TTC549 (cell line): ENCODE results near the gene MAP7D2.
"Not testable (repeated sequence)": the region's sequence is repeated elsewhere in the genome, so short reads cannot be mapped to it uniquely, and the experiment has no call there.

Experiments
- FAIRE-seq: peaks from 2 replicates; lab custom pipeline; 2012; peaks lifted over from hg19 to GRCh38; lab: Jason Lieb, UNC

MAP7D2 gene

DNA sequence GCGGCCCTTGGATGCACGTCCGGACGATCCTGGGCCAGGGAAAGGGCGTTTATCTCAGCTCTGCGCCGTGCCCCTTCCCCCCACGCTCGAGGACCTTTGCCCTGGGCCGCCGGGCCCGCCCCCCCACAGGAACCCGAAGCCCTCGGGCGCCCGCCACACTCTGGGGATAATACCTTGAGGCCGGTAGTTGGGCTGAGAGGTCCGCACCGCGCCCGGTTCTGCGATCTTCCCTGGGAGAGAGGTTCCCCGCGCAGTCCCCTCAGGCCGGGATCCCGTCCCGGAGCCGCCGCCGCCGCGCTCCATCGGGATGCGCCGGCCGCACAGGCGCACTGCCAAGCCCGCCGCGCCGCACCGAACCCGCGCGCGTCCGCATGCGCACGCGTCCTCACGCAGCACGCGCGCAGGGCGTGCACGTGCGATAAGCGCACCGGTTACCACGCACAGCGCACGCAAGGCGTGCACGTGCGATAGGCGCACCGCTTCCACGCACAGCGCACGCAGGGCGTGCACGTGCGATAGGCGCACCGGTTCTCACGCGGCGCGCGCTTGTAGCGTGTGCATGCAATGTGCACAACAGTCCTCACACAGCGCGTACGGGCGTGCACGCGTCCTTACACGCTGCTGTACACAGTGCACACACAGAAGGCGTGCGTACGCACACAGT is at the start of gene MAP7D2:
MAP7D2 (minus strand) TSS at position 331 of the 664 bp plus-strand sequence; CDS start at position 303, 28 bp downstream.
- no peak for FAIRE-seq

DNA sequence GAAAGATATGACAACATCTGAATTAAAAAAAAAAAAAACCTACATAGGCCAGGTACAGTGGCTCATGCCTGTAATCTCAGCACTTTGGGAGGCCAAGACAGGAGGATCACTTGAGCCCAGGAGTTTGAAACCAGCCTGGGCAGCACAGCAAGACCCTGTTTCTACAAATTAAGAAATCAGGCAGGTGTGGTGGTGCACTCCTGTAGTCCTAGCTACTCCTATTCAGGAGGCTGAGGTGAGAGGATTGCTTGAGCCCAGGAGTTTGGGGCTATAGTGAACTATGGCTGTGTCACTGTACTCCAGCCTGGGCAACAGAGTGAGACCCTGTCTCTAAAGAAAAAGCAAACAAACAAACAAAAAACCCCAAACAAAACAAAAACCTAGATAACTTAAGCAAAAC is 45.8 kb upstream of the MAP7D2 start:
- not testable (repeated sequence) for FAIRE-seq

DNA sequence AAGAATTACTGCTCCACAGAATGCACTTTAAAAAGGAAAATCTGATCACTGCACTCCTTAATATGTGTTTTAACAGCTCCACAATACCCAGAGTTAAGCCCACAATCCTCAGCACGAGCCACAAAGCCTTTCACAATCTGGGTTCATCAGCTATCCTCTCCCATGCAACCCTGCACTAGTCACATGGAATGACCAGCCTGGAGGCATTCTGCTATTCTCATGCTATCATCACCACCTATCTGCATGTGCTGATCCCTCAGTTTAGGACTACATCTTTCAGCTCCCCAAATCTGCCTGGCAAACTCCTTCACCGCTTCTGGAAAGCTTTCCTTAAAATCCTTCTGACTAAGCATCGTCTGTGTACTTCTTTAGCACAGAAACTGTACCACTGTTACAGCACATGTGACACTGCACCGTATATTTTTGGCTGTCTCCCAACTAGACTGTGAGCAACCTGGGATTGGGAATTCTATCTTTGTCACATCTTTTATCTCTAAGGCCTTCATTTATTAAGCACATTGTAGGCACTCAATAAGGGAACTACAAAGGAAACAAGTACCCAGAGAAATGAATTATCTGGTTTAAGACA is 43.2 kb upstream of the MAP7D2 start:
- FAIRE-seq, result no peak

DNA sequence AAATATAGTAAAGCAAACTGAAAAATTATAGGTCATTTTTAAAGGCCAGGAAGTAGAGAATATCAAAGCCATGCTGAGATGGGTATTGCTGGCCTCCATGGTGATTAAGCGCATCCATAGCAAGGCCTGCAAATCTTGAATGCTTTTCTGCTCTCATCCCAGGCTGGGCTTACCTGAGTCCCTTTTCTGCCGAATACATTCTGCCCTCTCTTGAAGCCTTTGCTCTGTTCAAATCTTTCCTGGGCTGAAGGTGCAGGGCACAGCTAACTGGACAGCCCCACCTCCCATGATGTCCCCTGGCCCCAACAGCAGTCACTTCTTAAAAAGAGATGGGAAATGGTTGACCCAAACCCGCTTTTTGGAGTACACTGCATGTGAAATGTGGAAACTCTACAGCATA is 35.0 kb upstream of the MAP7D2 start:
- FAIRE-seq, result no peak

DNA sequence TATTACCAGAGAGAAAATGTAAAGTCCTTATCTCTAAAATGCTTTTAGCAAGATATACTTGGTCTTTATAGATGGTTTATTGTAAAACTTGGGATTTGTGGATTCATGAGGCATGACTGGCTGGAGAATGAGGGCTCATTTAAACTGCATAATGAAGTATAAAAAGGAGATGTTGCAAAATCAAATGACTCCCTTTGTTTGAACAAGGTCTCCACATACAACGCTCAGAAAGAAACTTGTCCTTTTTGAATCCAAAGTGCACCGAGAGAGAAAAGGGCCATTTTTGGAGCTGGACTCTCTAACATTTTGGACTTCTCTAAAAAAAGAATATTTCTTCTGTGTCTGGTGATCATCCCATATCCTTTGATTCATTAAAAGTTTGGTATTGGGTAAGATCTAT is 32.6 kb upstream of the MAP7D2 start:
- no peak for FAIRE-seq

DNA sequence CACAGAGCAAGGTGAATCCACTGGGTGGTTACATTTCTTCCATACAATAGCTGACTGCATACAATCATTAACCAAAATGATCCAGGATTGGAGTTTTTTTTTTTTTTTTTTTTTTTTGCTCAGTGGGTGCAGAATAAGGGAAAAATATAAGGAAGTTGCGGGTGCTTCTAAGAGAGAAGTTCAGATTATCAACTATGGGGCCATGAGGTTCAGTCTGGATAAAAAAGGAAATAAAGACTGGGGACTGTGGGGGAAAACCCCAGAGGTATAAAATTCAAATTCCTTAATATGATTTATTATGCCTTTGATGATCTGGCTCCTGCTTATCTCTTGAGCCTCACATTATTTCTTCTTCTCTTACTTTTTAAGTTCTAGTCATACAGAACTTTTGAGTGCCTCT is 30.9 kb upstream of the MAP7D2 start:
- no peak for FAIRE-seq

DNA sequence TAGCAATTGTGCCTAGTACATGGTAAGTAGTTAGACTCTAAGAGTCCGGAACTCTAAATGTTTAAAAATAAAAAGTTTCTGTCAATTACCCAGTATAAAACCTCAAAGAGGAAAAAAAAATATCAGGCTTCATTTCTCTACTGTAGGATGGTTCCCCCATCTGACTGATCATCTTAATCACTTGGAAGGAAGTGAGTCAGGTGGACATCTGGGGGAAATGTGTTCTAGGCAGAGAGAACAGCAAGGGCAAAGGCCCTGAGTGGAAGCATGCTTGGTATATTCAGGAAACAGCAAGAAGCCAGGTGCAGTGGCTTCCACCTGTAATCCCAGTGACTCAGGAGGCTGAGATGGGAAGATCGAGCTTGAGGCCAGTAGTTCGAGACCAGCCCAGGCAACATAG is 27.8 kb upstream of the MAP7D2 start:
- no peak for FAIRE-seq

DNA sequence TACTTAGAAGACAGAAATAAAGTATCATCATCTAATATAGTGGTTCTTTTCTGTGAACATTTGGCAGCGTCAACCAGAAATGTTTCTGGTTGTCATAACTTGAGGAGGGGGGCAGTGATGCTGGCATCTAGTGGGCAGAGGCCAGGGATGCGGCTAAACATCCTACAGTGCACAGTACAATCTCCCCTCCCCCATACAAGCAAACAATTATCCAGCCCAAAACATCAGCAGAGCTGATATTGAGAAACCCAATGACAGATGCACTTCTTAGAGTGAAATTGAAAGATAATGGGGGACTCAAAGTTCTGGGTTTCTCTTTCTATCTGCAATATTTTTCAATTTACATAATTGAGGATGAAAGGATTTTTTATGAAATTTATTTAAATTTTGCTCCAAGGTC is 26.9 kb upstream of the MAP7D2 start:
- FAIRE-seq, result no peak

DNA sequence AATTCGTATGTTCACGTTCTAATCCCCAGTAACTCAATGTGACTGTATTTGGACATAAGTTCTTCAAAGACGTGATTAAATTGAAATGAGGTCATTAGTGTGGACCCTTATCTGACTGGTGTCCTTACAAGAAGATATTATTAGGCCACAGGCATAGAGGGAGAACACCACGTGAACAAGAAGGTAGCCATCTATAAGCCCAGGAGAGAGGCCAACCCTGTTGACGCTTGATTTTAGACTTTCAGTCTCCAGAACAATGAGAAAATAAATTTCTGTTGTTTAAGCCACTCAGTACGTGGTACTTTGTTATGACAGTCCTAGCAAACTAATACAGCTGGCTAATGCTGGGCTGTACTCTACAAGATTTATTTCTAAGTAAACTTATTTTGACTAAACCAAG is 26.4 kb upstream of the MAP7D2 start:
- FAIRE-seq, result no peak

DNA sequence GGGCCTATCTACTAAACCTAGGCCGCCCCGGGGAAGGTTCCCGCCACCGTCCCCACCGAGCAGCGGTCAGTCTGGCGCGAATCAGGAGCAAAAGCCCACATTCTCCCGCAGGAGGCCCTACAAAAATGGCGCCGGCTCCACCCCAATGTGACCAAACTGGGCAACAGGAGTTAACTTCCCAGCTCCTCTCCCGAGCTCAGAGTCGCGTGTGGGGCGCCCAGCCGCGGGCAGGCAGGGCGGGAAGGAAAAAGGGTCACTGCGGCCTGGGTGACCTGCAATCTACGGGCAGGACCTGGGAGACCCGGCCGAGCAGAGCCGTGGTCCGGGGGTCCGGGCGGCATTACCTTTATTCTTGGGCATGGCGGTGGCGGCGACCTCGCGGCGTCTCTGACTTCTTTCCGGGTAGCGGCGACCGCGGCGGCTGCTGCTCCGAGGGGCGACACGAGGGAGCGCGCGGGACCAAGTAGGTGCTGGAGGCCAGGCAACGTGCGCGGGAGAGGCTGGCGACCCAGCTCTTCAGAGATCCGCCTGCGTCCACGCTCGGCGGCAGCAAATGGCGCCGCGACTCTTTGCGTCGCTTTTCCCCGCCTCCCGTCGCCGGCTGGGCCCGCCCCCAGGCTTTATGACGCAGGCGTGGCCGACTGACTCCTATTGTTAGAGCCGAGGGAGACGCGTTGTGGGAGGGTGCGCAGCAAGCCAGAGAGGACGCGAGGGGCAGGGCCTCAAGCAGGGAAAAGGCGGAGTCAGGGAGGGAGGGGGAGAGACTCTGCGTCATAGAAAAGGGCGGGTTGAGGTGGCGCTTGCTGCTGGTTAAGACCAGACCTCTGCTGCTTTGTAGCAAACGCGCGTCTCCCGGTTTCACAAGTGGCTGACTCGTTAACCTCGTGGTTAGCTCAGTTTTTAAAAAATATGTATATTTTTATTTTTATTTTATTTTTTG is 24.8 kb upstream of the MAP7D2 start, which contains the start of gene EIF1AX:
EIF1AX (minus strand) TSS at position 558 of the 940 bp plus-strand sequence; CDS start at position 360, 198 bp downstream.
- FAIRE-seq, result peak; percentile 95

DNA sequence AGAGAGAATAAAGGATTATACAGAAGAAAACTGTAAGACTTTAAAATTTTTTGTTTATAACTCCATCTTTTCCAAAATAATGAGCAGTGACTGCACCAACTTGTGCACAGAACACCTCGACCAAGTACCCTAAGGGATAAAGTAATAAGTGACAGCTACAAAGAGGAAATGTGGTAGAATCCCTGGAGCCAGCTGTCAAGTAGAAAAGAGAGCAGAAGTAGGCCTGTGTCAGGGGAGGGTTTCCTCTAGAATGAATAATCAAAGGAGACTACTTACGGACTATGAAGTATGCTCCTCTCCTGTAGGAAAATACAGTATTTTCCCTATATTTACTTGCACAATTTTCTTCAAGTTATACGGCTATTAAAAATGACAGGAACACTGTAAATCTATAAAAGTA is 23.7 kb upstream of the MAP7D2 start:
- no peak for FAIRE-seq

DNA sequence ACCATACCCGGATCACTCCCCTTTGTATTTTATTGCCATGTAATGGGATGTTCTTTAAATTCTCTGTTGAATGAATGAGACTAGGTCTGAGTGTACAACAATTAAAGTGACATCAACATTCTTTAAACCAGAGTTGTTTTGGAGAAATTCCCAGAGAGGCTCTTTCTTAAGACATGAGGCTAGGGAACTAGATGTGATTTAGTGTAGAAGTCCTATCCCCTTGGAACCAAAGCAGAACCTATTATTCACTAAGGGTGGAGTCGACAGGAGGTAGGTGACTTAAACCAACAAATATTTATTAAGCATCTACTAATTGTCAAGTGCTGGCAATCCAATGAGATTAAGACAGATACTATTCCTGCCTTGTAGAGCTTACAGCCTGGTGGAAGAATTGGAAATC is 23.3 kb upstream of the MAP7D2 start:
- no peak for FAIRE-seq

DNA sequence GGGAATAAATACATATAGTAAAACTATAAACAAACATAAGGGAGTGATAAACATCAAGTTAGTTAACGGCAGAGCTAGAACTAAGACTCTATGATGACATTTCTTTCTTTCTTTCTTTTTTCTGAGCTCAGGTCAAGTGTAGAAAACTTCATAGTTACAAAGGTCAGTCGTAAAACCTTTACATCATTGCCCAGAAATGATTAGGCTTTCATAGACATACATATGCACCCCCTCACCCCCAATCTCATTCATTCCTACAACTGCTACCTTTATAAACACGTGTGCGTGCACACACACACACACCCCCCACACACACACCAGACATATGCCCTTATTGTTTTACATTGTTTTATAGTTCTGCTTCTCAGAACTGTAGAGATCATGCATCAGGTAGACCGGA is 19.2 kb upstream of the MAP7D2 start:
- FAIRE-seq, result no peak

DNA sequence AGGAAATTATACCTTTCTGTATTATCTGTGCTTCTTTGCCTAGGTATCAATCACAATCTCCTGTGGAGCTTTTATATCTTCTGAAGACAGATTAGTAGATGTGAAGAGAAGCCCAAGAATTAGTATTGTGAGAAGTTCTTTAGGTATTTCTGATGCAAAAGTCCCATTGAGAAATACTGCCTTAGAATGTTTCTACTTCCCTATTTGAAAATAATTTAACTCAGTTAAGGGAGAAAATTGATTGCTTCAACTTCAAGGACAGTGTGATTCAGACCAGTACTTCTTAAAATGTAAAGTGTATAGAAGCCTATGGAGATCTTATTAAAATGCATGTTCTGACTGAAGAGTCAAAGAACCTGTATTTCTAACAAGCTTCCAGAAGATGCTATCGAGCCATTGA is 16.0 kb upstream of the MAP7D2 start:
- no peak for FAIRE-seq

DNA sequence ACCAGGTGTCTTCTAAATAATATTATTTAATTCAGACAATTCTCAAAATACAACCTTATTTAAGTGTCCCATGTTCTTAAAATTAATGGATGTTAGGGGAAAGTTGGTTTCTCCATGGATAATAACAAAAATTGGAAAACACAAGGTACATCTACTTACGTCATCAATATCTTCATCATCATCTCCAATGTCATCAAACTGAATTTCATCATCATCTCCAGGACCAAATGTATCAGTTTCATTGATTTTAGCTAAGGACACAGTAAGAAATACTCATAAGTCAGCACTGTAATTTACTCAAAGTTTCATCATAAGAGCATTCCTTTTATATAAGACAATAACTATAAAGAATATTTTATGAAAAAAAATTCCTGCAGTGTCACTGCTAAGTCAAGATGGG is 13.7 kb upstream of the MAP7D2 start:
- FAIRE-seq, result no peak

DNA sequence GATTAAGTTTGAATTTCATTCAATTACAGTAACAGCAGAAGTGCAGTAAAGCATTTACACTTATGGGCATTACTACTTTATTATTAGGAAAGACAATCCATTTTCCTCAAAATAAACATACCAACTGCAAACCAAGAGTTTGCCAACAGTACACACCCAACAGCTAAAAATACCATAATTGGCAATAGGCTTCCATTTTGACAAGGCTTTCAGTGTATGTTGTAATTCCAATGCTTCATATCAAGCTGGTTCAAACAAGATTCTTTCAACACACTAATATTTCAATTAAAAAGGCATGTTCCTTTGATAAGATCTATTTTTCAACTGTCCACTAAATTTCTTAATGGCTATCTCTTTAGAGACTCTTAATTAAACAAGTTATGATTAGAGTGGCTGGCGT is 12.8 kb upstream of the MAP7D2 start:
- FAIRE-seq, result no peak

DNA sequence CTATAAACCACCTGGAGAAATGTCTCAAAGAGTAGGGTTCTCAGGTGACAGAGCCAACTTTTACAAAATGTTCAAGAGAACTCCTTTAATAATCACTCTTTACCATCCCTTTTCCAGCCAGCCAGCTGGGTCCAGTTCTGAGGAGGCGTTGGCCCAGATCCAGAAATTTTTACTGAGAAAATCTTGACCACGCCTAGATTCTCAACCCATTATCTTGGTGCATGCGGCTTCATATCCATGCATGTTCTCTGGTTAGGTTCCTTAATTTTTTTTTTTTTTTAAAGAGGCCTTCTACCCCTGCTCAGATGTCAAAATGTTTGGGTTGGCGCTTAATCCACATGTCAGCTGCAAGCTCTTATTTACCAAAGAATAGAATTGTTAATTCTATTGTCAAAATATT is 12.0 kb upstream of the MAP7D2 start:
- FAIRE-seq, result no peak

DNA sequence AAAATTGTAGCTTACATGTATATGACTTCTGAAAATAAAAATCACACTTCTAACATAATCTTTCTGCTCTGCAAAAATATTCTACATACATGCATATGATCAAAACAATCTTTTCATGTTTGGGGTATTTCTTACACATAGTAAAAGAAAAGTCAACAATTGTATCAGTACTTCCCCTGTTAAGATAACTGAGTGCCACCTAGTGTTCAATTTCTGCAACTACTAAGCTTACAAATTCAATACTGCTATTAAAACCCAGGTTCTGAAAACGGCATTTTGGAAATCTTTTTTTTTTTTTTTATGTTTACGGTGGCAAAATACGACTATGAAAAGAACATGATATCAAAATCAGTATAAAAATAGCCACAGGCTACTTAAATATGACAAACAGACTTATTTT is 10.7 kb upstream of the MAP7D2 start:
- peak; percentile 99 for FAIRE-seq

DNA sequence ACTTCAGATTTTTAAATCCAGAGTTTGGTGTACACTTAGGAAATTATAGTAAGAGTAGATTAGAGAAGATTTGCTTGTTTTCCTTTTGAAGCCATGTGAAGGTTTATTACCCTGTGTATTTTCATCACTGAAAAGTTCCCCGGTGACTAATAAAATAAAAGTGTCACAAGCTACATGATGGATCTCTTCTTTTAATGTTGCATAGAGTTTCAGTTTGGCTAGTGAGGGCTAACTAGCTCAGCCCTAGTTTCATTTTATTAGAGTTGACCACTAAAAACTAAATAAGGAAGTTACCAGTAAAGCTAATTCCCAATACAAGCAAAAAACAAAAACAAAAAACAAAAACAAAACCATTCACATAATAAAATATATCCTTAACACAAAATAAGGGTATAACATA is 10.1 kb upstream of the MAP7D2 start:
- not testable (repeated sequence) for FAIRE-seq

DNA sequence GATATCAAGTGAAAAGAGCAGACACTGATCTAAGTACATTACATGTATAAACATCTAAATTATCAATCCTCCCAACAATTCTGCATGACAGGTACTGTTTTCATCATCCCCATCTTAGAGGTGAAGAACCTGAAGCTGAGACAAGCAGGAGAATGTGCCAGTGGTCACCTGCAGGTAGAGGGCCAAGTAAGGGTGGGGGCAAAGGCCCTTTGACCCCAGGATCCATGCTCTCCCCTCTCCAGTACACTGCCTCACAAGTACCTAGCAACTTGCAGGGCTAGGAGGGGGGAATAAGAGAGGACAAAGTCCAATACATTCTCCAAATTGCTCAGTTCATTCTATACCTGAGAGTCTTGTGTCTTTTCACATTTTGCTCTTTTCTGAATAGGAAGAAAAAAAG is 8.3 kb upstream of the MAP7D2 start:
- FAIRE-seq, result no peak

DNA sequence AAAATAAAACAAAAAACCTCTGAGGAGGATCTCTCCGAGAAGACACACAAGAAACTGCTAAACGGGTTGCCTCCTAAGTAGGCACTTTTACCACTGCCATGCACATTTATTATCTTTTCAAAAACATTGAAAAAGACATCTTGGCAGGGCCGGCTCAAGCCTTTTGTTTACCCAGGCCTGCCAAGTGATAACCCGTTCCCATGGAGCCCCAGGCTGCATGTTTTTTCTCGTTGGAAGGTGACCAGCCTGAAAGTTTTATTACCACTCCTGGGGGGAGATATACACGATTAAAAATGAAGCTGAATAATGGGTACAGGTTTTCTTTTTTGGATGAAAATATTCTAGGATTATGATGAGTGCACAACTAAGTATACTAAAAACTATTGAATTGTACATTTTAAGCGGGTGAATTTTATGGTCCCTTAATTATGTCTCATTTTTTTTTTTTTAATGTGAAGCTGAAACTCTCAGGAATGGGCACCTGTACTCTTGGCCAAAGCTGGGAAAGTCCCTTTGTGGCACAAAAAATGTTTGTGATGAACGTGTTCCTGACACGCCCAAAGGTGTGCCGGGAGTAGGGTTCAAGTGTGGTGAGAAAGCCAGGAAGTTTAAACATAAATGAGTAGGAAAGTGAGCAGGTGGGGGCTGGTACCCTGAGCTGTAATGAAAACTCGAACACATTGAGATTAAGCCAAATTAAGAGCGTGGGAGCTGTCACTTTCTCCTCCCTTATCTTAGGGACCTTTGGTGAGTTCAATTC is 1.5 kb upstream of the MAP7D2 start:
- no peak for FAIRE-seq

DNA sequence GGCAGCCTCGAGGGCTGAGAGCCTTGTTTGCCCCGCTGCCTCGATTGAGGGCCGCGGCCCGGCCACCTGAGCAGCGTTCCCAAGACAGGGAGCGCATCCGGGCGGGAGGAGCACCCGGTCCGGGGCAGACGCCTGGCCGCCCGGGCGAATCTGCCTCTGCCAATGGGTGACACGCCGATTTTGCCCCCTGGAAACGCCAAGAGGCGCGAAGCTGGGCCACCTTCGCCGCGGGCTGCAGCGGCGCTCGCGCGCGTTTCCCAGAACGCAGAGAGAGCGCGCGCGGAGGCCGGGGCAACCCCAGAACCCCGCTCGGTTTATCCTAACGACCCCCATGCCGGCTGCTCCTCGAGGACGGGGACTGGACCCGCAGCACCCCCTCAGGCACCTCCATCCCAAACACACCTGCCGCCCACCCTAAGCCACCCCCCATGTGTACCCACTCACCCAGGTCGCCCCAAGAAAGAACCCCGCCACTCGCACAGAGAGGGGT is 575 bp downstream of the MAP7D2 start:
- no peak for FAIRE-seq
